ENCODE data around the gene SMIM13. TPM values are rescaled to one million over a fixed set of nuclear protein-coding genes. Genes with fewer than 3 reads are reported as not detected.

Gene SMIM13
- total RNA-seq, 1 donor from 2014 or later: 18.5 TPM

- DNase-seq: no peak
Observed at GRCh38 chr6:11155589-11155988, 62.0 kb downstream of the SMIM13 start.

- no peak for DNase-seq
Observed at GRCh38 chr6:11160199-11160598, 66.6 kb downstream of the SMIM13 start.

- no peak for DNase-seq
Observed at GRCh38 chr6:11161031-11161956, 67.7 kb downstream of the SMIM13 start.

GRCh38 chr6:11162262-11162661, 68.6 kb downstream of the SMIM13 start:
- DNase-seq: no peak

- no peak for DNase-seq
Observed at GRCh38 chr6:11163932-11164331, 70.3 kb downstream of the SMIM13 start.

GRCh38 chr6:11164717-11165646, 71.3 kb downstream of the SMIM13 start:
- no peak for DNase-seq

- DNase-seq: no peak
Observed at GRCh38 chr6:11166948-11167347, 73.3 kb downstream of the SMIM13 start.

- no peak for DNase-seq
Observed at GRCh38 chr6:11168091-11168635, 74.5 kb downstream of the SMIM13 start.

GRCh38 chr6:11171952-11172351, 78.3 kb downstream of the SMIM13 start:
- DNase-seq: no peak

GRCh38 chr6:11172501-11173327, 79.1 kb downstream of the SMIM13 start:
- DNase-seq: peak; percentile 78

GRCh38 chr6:11174242-11174611, 80.6 kb downstream of the SMIM13 start:
- DNase-seq: no peak

- no peak for DNase-seq
Observed at GRCh38 chr6:11177271-11177670, 83.6 kb downstream of the SMIM13 start.

GRCh38 chr6:11179088-11179418, 85.4 kb downstream of the SMIM13 start:
- DNase-seq: no peak

- no peak for DNase-seq
Observed at GRCh38 chr6:11179419-11180202, 86.0 kb downstream of the SMIM13 start.

- DNase-seq: no peak
Observed at GRCh38 chr6:11181478-11182136, 88.0 kb downstream of the SMIM13 start.

GRCh38 chr6:11183761-11184362, 90.2 kb downstream of the SMIM13 start:
- DNase-seq: no peak

GRCh38 chr6:11185204-11185842, 91.7 kb downstream of the SMIM13 start:
- DNase-seq: peak; percentile 43

- no peak for DNase-seq
Observed at GRCh38 chr6:11187301-11187700, 93.7 kb downstream of the SMIM13 start.
